Ovary (tissue), 9 donors: ENCODE data around the gene CUBN. TPM values are rescaled to one million over a fixed set of nuclear protein-coding genes. Genes with fewer than 3 reads are reported as not detected.

Experiments
- DNase-seq, 5 donors: peaks; one replicate each; pipeline ENCODE4 v3.0.0-alpha.2; 2019 to 2020
- H3K27ac ChIP-seq, 2 donors: fragments of 200-600 bp; one replicate each; pipeline versions ENCODE4 v1.5.1 to v1.8.0; 2019 to 2022
- H3K27me3 ChIP-seq: fragments of 200-600 bp; one replicate; pipeline ENCODE4 v1.8.0; 2022
- H3K36me3 ChIP-seq: fragments of 200-600 bp; sonication (generic); one replicate; pipeline ENCODE4 v1.5.1; 2019
- H3K4me1 ChIP-seq: one replicate; pipeline ENCODE4 v1.8.1; 2013; ENCODE audit warnings: mild to moderate bottlenecking, moderate library complexity; ENCODE audit not compliant: insufficient read depth
- H3K4me3 ChIP-seq: fragments of 200-600 bp; sonication (generic); one replicate; pipeline ENCODE4 v1.5.1; 2017
- H3K9me3 ChIP-seq, 2 donors: fragments of 200-600 bp in 1 of 2; sonication (generic) in 1 of 2; one replicate each; pipeline versions ENCODE4 v1.5.1 to v1.8.1; 2013 to 2019; ENCODE audit warnings: mild to moderate bottlenecking in 1 of 2, moderate library complexity in 1 of 2
- CTCF ChIP-seq, 3 donors: fragments of 450-650 bp in 2 of 3; fragments of 200-600 bp in 1 of 3; IDR thresholded peaks; one replicate each; pipeline versions ENCODE4 v1.5.1 to v1.8.0; 2016 to 2022; ENCODE audit warnings: antibody characterized with exemption in 3 of 3, mild to moderate bottlenecking in 1 of 3
- EP300 ChIP-seq: sonication (generic); formaldehyde crosslinking; IDR thresholded peaks from one replicate; pipeline ENCODE4 v1.6.1; 2017; ENCODE audit warnings: antibody characterized with exemption
- POLR2A ChIP-seq: fragments of 450-650 bp; IDR thresholded peaks from one replicate; pipeline ENCODE4 v1.6.1; 2017; ENCODE audit warnings: antibody characterized with exemption, mild to moderate bottlenecking, moderate library complexity
- WGBS, 3 donors: extraction: QIAGEN DNeasy Blood & Tissue Kit in 1 of 3; methylation state at CpG; one replicate each; pipeline versions ENCODE4 v1.1.5 to v1.1.7; 2013 to 2017; 5-methylcytosine and 5-hydroxymethylcytosine counted together
- intact Hi-C, 4 donors: fragments of 100-400 bp; cut with DNase I; formaldehyde crosslinking; loops; one replicate each; pipeline versions ENCODE4 v1.11.0 to v1.15.1; 2022 to 2023
- polyA plus RNA-seq, 2 donors: library from polyadenylated mRNA; stranded (reverse); fragments of 200-250 nt in 1 of 2; fragments of 350-450 nt in 1 of 2; fragmentation: Illumina TruSeq in 1 of 2; extraction: RNeasy Lipid Tissue Mini Kit (QIAGEN cat#74804) in 1 of 2; gene quantifications; one replicate each; pipeline ENCODE4 v1.2.3, GENCODE V29; 2013 to 2014
- total RNA-seq, 7 donors: library from RNA; depleted of rRNA in 2 of 7; stranded (reverse); fragments of >200 nt in 2 of 7; fragmentation: NEBNext Ultra II Directional in 3 of 7; extraction: Animal tissue kit (Norgen Biotek cat#: 25700) in 3 of 7; gene quantifications; one replicate each; pipeline versions ENCODE4 v1.1.0 to v1.2.4, GENCODE V29; 2016 to 2023
- donor health status: DM: no; HTN: no; CAD: no; lungs with moderate emphysema.
- donor health status: DM: no; HTN: no; CAD: no.
- donor health status: Bipolar disorder and iron deficiency.
- donor health status: DM: yes; HTN: yes; CAD: no.
- donor health status: DM: no; HTN: no; CAD: no.
- donor health status: DM: yes; HTN: yes; CAD: no.

Gene CUBN
- total and polyA plus RNA-seq, 9 donors: 1.9 to 5.8 (median 4.0) TPM

GRCh38 chr10:17113346-17113745 is 16.3 kb downstream of the CUBN start:
- H3K27ac ChIP-seq: no peak overlapping the region
- H3K4me1 ChIP-seq: peaks cover 3% of the 10 kb centered on the region
- no peak overlapping the region for H3K4me3 ChIP-seq
- intact Hi-C loops: no loop called here
- TF ChIP-seq EP300 (no peak), CTCF (IDR thresholded peaks at IDR 0.05) (no peak), POLR2A (no peak)
- 94 to 95% (median 95%) methylated on average over 4 of the region's 4 CpGs for WGBS, 3 donors
- no peaks in the 10 kb centered on the region for H3K27me3 ChIP-seq
- H3K36me3 ChIP-seq: no peaks in the 10 kb centered on the region
- no peaks in the 10 kb centered on the region for H3K9me3 ChIP-seq
- DNase-seq: no peak

- no peak overlapping the region for H3K27ac ChIP-seq
- TF ChIP-seq EP300 (no peak), POLR2A (no peak), CTCF (IDR thresholded peaks at IDR 0.05) (no peak)
- WGBS, 3 donors: 60 to 83% (median 65%) methylated on average over 3 of the region's 3 CpGs
- H3K36me3 ChIP-seq: no peaks in the 10 kb centered on the region
- intact Hi-C loops: no loop called here
- no peaks in the 10 kb centered on the region for H3K9me3 ChIP-seq
- no peak overlapping the region for H3K4me3 ChIP-seq
- peaks cover 3% of the 10 kb centered on the region for H3K4me1 ChIP-seq
- H3K27me3 ChIP-seq: no peaks in the 10 kb centered on the region
- no peak for DNase-seq
Measured at GRCh38 chr10:17112566-17112965, 17.0 kb downstream of the CUBN start.

- no peak for DNase-seq
- no peaks in the 10 kb centered on the region for H3K36me3 ChIP-seq
- H3K27me3 ChIP-seq: no peaks in the 10 kb centered on the region
- intact Hi-C loops: no loop called here
- peaks cover 3% of the 10 kb centered on the region for H3K4me1 ChIP-seq
- no peaks in the 10 kb centered on the region for H3K9me3 ChIP-seq
- no peak overlapping the region for H3K27ac ChIP-seq
- WGBS, 3 donors: 52 to 74% (median 56%) methylated on average over 3 of the region's 3 CpGs
- TF ChIP-seq EP300 (no peak), CTCF (IDR thresholded peaks at IDR 0.05) (no peak), POLR2A (no peak)
- H3K4me3 ChIP-seq: no peak overlapping the region
Measured at GRCh38 chr10:17109475-17110207, 20.0 kb downstream of the CUBN start.

GRCh38 chr10:17109046-17109445 is 20.6 kb downstream of the CUBN start:
- Histone ChIP-seq H3K27me3 (no peaks in the 10 kb centered on the region), H3K4me3 (no peak overlapping the region), H3K36me3 (no peaks in the 10 kb centered on the region), H3K27ac (no peak overlapping the region), H3K9me3 (no peaks in the 10 kb centered on the region), H3K4me1 (peaks cover 3% of the 10 kb centered on the region)
- no peak for DNase-seq
- TF ChIP-seq CTCF (IDR thresholded peaks at IDR 0.05): no peak
- no peak for TF ChIP-seq POLR2A
- TF ChIP-seq EP300: no peak
- 87 to 88% (median 87%) methylated on average over 2 of the region's 2 CpGs for WGBS, 3 donors
- intact Hi-C loops: no loop called here
